ENCODE data around the gene SLC38A9.
A peak's percentile ranks its signal among the peaks of the same experiment; 100 is the strongest.

Gene SLC38A9

GRCh38 chr5:55603922-55604321 lies 108.2 kb downstream of the SLC38A9 start:
- DNase-seq (ENCODE audit: extremely low read depth, low read depth), result no peak
- TF ChIP-seq CTCF (IDR thresholded peaks at IDR 0.05; ENCODE audit: low read depth, low read length), result no peak

- no peak for DNase-seq (ENCODE audit: extremely low read depth, low read depth)
- TF ChIP-seq CTCF (IDR thresholded peaks at IDR 0.05; ENCODE audit: low read depth, low read length), result no peak
These were observed 110.5 kb downstream of the SLC38A9 start for GRCh38 chr5:55601628-55602027.

- TF ChIP-seq CTCF (IDR thresholded peaks at IDR 0.05; ENCODE audit: low read depth, low read length), result no peak
- peak; percentile 55 for DNase-seq (ENCODE audit: extremely low read depth, low read depth)
These were observed 110.9 kb downstream of the SLC38A9 start for GRCh38 chr5:55601204-55601618.

- DNase-seq (ENCODE audit: extremely low read depth, low read depth), result no peak
- no peak for TF ChIP-seq CTCF (IDR thresholded peaks at IDR 0.05; ENCODE audit: low read depth, low read length)
These were observed 111.5 kb downstream of the SLC38A9 start for GRCh38 chr5:55600497-55601203.

GRCh38 chr5:55600086-55600485 lies 112.0 kb downstream of the SLC38A9 start:
- TF ChIP-seq CTCF (IDR thresholded peaks at IDR 0.05; ENCODE audit: low read depth, low read length), result no peak
- DNase-seq (ENCODE audit: extremely low read depth, low read depth), result no peak

GRCh38 chr5:55599148-55600050 lies 112.7 kb downstream of the SLC38A9 start:
- no peak for DNase-seq (ENCODE audit: extremely low read depth, low read depth)
- TF ChIP-seq CTCF (IDR thresholded peaks at IDR 0.05; ENCODE audit: low read depth, low read length), result no peak

Measured in AG09319 (cell line).